Panc1 (cell line): ENCODE measurements around the gene CEBPB. TPM values are rescaled to one million over a fixed set of nuclear protein-coding genes. Genes with fewer than 3 reads are reported as not detected.

ENCODE experiments used
- ATAC-seq: fragments of 200-7000 bp; cut with Tn5 transposase; 2 replicates; pipeline ENCODE4 v1.9.1; 2020; ENCODE audit warnings: mild to moderate bottlenecking, moderate library complexity
- BruUV-seq: library from RNA; stranded (reverse); fragments of 400-500 nt; replicated peaks from 2 replicates; lab custom pipeline; 2021; lab: Mats Ljungman, UMichigan
- CTCF ChIA-PET: fragments of 300-600 bp; sonication (Branson Sonifier 250); formaldehyde crosslinking; loops from one replicate; lab custom pipeline; 2022; ENCODE audit warnings: antibody characterized with exemption; lab: Charles Lee
- POLR2A ChIA-PET: fragments of 300-600 bp; sonication (Branson Sonifier 250); formaldehyde crosslinking; loops from one replicate; lab custom pipeline; 2022; ENCODE audit warnings: antibody characterized with exemption; lab: Charles Lee
- DNase-seq: peaks from one replicate; pipeline ENCODE4 v3.0.0-alpha.2; 2010; ENCODE audit warnings: low read depth, low spot score
- H3K27ac ChIP-seq: 2 replicates; pipeline ENCODE4 v1.5.1; 2011; ENCODE audit warnings: mild to moderate bottlenecking, low read length, inconsistent platforms
- H3K27me3 ChIP-seq: fragments of 200-500 bp; sonication (Bioruptor generic); 2 replicates; pipeline ENCODE4 v1.6.0; 2014; ENCODE audit warnings: low read length, inconsistent platforms; ENCODE audit not compliant: control insufficient read depth, insufficient read depth
- H3K36me3 ChIP-seq: fragments of 200-500 bp; sonication (Bioruptor generic); 2 replicates; pipeline ENCODE4 v1.5.1; 2014; ENCODE audit warnings: inconsistent platforms, mild to moderate bottlenecking, low read length, moderate library complexity; ENCODE audit not compliant: control insufficient read depth, insufficient read depth
- H3K4me1 ChIP-seq: 2 replicates; pipeline ENCODE4 v1.5.1; 2011; ENCODE audit warnings: inconsistent platforms, mild to moderate bottlenecking, low read length, moderate library complexity; ENCODE audit not compliant: control insufficient read depth, insufficient read depth
- H3K4me3 ChIP-seq, 2 experiments: 2 replicates each; pipeline ENCODE4 v1.5.1; 2011 to 2012; ENCODE audit warnings: low read depth in 2 of 2, low read length in 2 of 2, mild to moderate bottlenecking in 2 of 2, inconsistent platforms in 1 of 2, moderate library complexity in 1 of 2
- H3K9me3 ChIP-seq: fragments of 200-500 bp; sonication (Bioruptor generic); 2 replicates; pipeline ENCODE4 v1.5.1; 2014; ENCODE audit warnings: low read depth, mild to moderate bottlenecking, inconsistent platforms, low read length, moderate library complexity; ENCODE audit not compliant: control insufficient read depth, insufficient read depth
- POLR2AphosphoS5 ChIP-seq: IDR thresholded peaks from 2 replicates; pipeline ENCODE4 v1.6.1; 2012; ENCODE audit warnings: mild to moderate bottlenecking, low read depth, low read length, moderate library complexity
- REST ChIP-seq, 2 experiments: IDR thresholded peaks; 2 replicates each; pipeline ENCODE4 v1.6.1; 2011 to 2012; ENCODE audit warnings: low read depth in 2 of 2, control low read depth in 1 of 2, low read length in 1 of 2, mild to moderate bottlenecking in 1 of 2, moderate library complexity in 1 of 2; ENCODE audit not compliant: insufficient read depth in 1 of 2
- SIN3A ChIP-seq: IDR thresholded peaks from 2 replicates; pipeline ENCODE4 v1.6.1; 2012; ENCODE audit warnings: low read depth, mild to moderate bottlenecking, low read length, moderate library complexity, borderline replicate concordance; ENCODE audit not compliant: insufficient read depth
- TCF7L2 ChIP-seq: IDR thresholded peaks from 2 replicates; pipeline ENCODE4 v1.6.1; 2011; ENCODE audit warnings: mild to moderate bottlenecking, low read depth, low read length, inconsistent platforms
- in situ Hi-C: cut with HindIII; loops from 2 replicates; pipeline ENCODE4 v1.10.0; 2016; ENCODE audit warnings: low sequenced_read_pairs, low pct_unique_long_range_greater_than_20kb
- intact Hi-C: fragments of 100-400 bp; cut with micrococcal nuclease; formaldehyde crosslinking; loops from one replicate; pipeline ENCODE4 v1.10.0; 2022; ENCODE audit not compliant: unreplicated experiment
- total RNA-seq: library from RNA; stranded (reverse); gene quantifications from one replicate; pipeline ENCODE4 v1.2.1, GENCODE V29; 2021; ENCODE audit not compliant: unreplicated experiment
- TF ChIP-seq, protein P1 (sequence below): fragments of 450-650 bp; IDR thresholded peaks from 2 replicates; pipeline ENCODE4 v1.5.1; 2017; ENCODE audit warnings: mild to moderate bottlenecking

CEBPB gene
- total RNA-seq, 1 experiment from 2014 or later: 52.1 TPM

DNA sequence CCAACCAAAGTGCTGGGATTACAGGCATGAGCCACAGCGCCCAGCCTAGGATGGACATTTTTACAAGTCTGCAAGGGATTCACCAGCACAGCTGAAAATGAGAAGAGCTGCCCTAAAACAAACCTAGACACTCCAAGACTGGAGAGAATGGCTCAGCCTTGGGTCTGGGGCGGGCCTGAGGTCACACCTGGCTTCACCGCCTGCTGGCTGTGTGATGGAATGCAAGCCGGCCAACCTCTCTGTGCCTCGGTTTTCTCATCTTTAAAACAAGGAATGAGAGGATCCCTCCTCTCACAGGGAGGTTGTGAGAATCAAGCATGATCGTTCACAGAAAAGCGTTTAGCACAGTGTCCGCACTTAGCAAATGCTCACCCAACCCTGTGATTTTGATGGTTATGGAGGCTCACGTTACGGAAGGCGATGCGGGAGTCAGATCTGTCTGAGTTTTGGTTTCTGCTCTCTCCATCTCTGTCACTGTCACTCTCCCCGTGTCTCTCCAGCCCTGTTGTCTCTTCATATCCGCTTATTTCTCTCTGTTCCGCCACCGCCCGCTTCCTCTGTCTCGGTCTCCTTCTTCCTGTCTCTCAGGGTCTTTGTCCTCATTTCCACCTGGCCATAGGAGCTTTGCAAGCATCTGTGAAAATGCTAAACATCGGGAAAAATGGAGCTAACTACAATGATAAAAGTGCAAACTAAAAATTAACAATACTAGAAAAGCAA, 47.6 kb downstream of the CEBPB start:
- no TSS peak for BruUV-seq
- CTCF ChIA-PET: interaction anchor here (0.7 kb wide), 1 partner anchor 50 kb away, joined by 3 read pairs; no protein-coding TSS in a partner anchor

DNA sequence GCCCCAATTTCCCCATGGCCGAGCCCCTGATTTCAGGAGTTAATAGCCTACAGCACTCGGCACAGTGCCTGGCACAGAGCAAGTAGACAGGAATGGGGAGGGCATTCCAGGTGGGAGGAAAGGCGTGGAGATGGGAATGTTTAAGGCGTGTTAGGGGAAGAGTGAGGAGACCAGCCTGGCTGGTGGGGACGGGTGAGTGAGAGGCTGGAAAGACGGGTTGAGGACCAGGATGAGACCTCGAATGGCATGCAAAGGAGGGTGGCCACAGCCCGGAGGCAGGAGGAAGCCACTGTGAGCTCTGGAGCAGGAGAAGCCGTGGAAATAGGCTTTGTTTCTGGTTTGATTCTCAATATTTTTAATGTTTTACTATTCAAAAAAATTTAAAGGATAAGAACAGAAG, 49.5 kb downstream of the CEBPB start:
- BruUV-seq: no TSS peak
- no peak for TF ChIP-seq REST (IDR thresholded peaks at IDR 0.05; ENCODE audit: insufficient read depth in 1 of 2, low read depth in 2 of 2, low read length in 1 of 2)
- TF ChIP-seq SIN3A: no peak
- TF ChIP-seq, protein P1, sequence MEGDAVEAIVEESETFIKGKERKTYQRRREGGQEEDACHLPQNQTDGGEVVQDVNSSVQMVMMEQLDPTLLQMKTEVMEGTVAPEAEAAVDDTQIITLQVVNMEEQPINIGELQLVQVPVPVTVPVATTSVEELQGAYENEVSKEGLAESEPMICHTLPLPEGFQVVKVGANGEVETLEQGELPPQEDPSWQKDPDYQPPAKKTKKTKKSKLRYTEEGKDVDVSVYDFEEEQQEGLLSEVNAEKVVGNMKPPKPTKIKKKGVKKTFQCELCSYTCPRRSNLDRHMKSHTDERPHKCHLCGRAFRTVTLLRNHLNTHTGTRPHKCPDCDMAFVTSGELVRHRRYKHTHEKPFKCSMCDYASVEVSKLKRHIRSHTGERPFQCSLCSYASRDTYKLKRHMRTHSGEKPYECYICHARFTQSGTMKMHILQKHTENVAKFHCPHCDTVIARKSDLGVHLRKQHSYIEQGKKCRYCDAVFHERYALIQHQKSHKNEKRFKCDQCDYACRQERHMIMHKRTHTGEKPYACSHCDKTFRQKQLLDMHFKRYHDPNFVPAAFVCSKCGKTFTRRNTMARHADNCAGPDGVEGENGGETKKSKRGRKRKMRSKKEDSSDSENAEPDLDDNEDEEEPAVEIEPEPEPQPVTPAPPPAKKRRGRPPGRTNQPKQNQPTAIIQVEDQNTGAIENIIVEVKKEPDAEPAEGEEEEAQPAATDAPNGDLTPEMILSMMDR: no peak
- TF ChIP-seq TCF7L2: no peak
- H3K27me3 ChIP-seq: no peaks in the 10 kb centered on the region
- H3K9me3 ChIP-seq: no peaks in the 10 kb centered on the region
- H3K4me1 ChIP-seq: peaks cover 21% of the 10 kb centered on the region
- H3K36me3 ChIP-seq: no peaks in the 10 kb centered on the region
- in situ Hi-C loops: no loop called here
- no peak overlapping the region for H3K4me3 ChIP-seq
- DNase-seq (no peak), ATAC-seq (no peak)
- POLR2A ChIA-PET: no interaction called here
- CTCF ChIA-PET: no interaction called here
- intact Hi-C loops: no loop called here
- no peak overlapping the region for H3K27ac ChIP-seq

More for the DNA sequence above, 47.6 kb downstream of the CEBPB start:
- no peak overlapping the region for H3K4me3 ChIP-seq
- no peaks in the 10 kb centered on the region for H3K27me3 ChIP-seq
- no peaks in the 10 kb centered on the region for H3K36me3 ChIP-seq
- peaks cover 9% of the 10 kb centered on the region for H3K4me1 ChIP-seq
- no peak for ATAC-seq
- DNase-seq: no peak
- no peak overlapping the region for H3K27ac ChIP-seq
- no peak for TF ChIP-seq SIN3A
- TF ChIP-seq, protein P1: no peak
- TF ChIP-seq REST (IDR thresholded peaks at IDR 0.05; ENCODE audit: insufficient read depth in 1 of 2, low read depth in 2 of 2, low read length in 1 of 2): no peak
- TF ChIP-seq TCF7L2: no peak
- TF ChIP-seq POLR2AphosphoS5: no peak
- intact Hi-C loops: no loop called here
- in situ Hi-C loops: no loop called here
- POLR2A ChIA-PET: interaction anchor here (0.9 kb wide), 1 partner anchor 11 kb away, joined by 18 read pairs; no protein-coding TSS in a partner anchor
- H3K9me3 ChIP-seq: no peaks in the 10 kb centered on the region
